HEK293 (cell line): ENCODE results near the gene OR2F1.

Experiments
- CTCF ChIA-PET: fragments of 350-600 bp; formaldehyde crosslinking; extraction: SDS; loops from one replicate; lab custom pipeline; 2021; ENCODE audit warnings: antibody characterized with exemption; lab: Yijun Ruan, JAX
- POLR2A ChIA-PET: fragments of 300-600 bp; formaldehyde crosslinking; extraction: SDS; loops from one replicate; lab custom pipeline; 2020; ENCODE audit warnings: antibody characterized with exemption, inconsistent platforms; lab: Yijun Ruan, JAX
- H3K27ac ChIP-seq: fragments of 200-500 bp; sonication (Bioruptor generic); 2 replicates; pipeline ENCODE4 v1.5.1; 2014; ENCODE audit warnings: low read depth, low read length, control low read depth, inconsistent platforms; ENCODE audit errors: extremely low read depth
- H3K36me3 ChIP-seq, 2 experiments: fragments of 200-500 bp in 1 of 2; sonication (Bioruptor generic) in 1 of 2; 1 replicate in 1 of 2; 2 replicates in 1 of 2; pipeline ENCODE4 v1.5.1; 2014 to 2017; ENCODE audit warnings: inconsistent platforms in 2 of 2, low read length in 2 of 2; ENCODE audit not compliant: control insufficient read depth in 2 of 2, insufficient read depth in 1 of 2
- H3K4me1 ChIP-seq: fragments of 200-500 bp; sonication (Bioruptor generic); 2 replicates; pipeline ENCODE4 v1.5.1; 2014; ENCODE audit warnings: mild to moderate bottlenecking, low read length, inconsistent platforms; ENCODE audit not compliant: control insufficient read depth, insufficient read depth
- H3K4me3 ChIP-seq: 2 replicates; pipeline ENCODE4 v1.5.1; 2011; ENCODE audit warnings: low read depth, mild to moderate bottlenecking, control low read depth, low read length, moderate library complexity
- H3K9me3 ChIP-seq: fragments of 200-500 bp; sonication (Bioruptor generic); 2 replicates; pipeline ENCODE4 v1.5.1; 2014; ENCODE audit warnings: low read depth, low read length, inconsistent platforms; ENCODE audit not compliant: control insufficient read depth, insufficient read depth
- CTCF ChIP-seq: fragments of 450-650 bp; formaldehyde crosslinking; IDR thresholded peaks from 2 replicates; pipeline ENCODE4 v1.5.1; 2016; ENCODE audit warnings: missing biosample characterization, missing genetic modification characterization
- GLIS2 ChIP-seq: fragments of 450-650 bp; formaldehyde crosslinking; IDR thresholded peaks from 2 replicates; pipeline ENCODE4 v1.5.1; 2016; ENCODE audit warnings: missing biosample characterization, missing genetic modification characterization
- HOXD13 ChIP-seq: sonication (generic); formaldehyde crosslinking; IDR thresholded peaks from 2 replicates; pipeline ENCODE4 v1.8.0; 2022; ENCODE audit warnings: missing genetic modification reagents, borderline replicate concordance
- KLF9 ChIP-seq: fragments of 450-650 bp; formaldehyde crosslinking; IDR thresholded peaks from 2 replicates; pipeline ENCODE4 v1.5.1; 2016; ENCODE audit warnings: missing biosample characterization, missing genetic modification characterization, low read depth
- OSR2 ChIP-seq: fragments of 450-650 bp; formaldehyde crosslinking; IDR thresholded peaks from 2 replicates; pipeline ENCODE4 v1.5.1; 2016; ENCODE audit warnings: missing biosample characterization, missing genetic modification characterization
- OVOL3 ChIP-seq: fragments of 450-650 bp; formaldehyde crosslinking; IDR thresholded peaks from 2 replicates; pipeline ENCODE4 v1.5.1; 2016; ENCODE audit warnings: missing biosample characterization, missing genetic modification characterization
- SALL2 ChIP-seq: fragments of 450-650 bp; formaldehyde crosslinking; IDR thresholded peaks from 2 replicates; pipeline ENCODE4 v1.5.0; 2017; ENCODE audit warnings: missing biosample characterization, mild to moderate bottlenecking, missing genetic modification characterization, borderline replicate concordance
- SCRT2 ChIP-seq: fragments of 450-650 bp; formaldehyde crosslinking; IDR thresholded peaks from 2 replicates; pipeline ENCODE4 v1.5.1; 2016; ENCODE audit warnings: missing biosample characterization, missing genetic modification characterization
- ZBTB20 ChIP-seq: fragments of 450-650 bp; formaldehyde crosslinking; IDR thresholded peaks from 2 replicates; pipeline ENCODE4 v1.5.1; 2016; ENCODE audit warnings: missing biosample characterization, missing genetic modification characterization
- ZBTB48 ChIP-seq: fragments of 450-650 bp; formaldehyde crosslinking; IDR thresholded peaks from 2 replicates; pipeline ENCODE4 v1.5.1; 2016; ENCODE audit warnings: missing biosample characterization, missing genetic modification characterization
- ZBTB7A ChIP-seq: fragments of 450-650 bp; formaldehyde crosslinking; IDR thresholded peaks from 2 replicates; pipeline ENCODE4 v1.5.1; 2016; ENCODE audit warnings: low read depth, missing biosample characterization, missing genetic modification characterization
- ZNF132 ChIP-seq: fragments of 450-650 bp; formaldehyde crosslinking; IDR thresholded peaks from 2 replicates; pipeline ENCODE4 v1.5.1; 2017; ENCODE audit warnings: missing biosample characterization, missing genetic modification characterization, borderline replicate concordance
- ZNF133 ChIP-seq: fragments of 450-650 bp; formaldehyde crosslinking; IDR thresholded peaks from 2 replicates; pipeline ENCODE4 v1.5.1; 2016; ENCODE audit warnings: missing biosample characterization, missing genetic modification characterization
- ZNF211 ChIP-seq: fragments of 450-650 bp; formaldehyde crosslinking; IDR thresholded peaks from 2 replicates; pipeline ENCODE4 v1.5.1; 2016; ENCODE audit warnings: low read depth, missing biosample characterization, missing genetic modification characterization
- ZNF48 ChIP-seq: fragments of 450-650 bp; formaldehyde crosslinking; IDR thresholded peaks from 2 replicates; pipeline ENCODE4 v1.5.1; 2016; ENCODE audit warnings: missing biosample characterization, missing genetic modification characterization
- ZNF514 ChIP-seq: fragments of 450-650 bp; formaldehyde crosslinking; IDR thresholded peaks from 2 replicates; pipeline ENCODE4 v1.5.1; 2016; ENCODE audit warnings: missing biosample characterization, missing genetic modification characterization
- ZNF549 ChIP-seq: fragments of 450-650 bp; IDR thresholded peaks from 2 replicates; pipeline ENCODE4 v1.5.1; 2018; ENCODE audit warnings: missing biosample characterization, missing genetic modification characterization, mild to moderate bottlenecking, inconsistent platforms, moderate library complexity
- ZNF558 ChIP-seq: fragments of 450-650 bp; formaldehyde crosslinking; IDR thresholded peaks from 2 replicates; pipeline ENCODE4 v1.5.1; 2016; ENCODE audit warnings: missing biosample characterization, missing genetic modification characterization
- ZNF610 ChIP-seq: fragments of 450-650 bp; formaldehyde crosslinking; IDR thresholded peaks from 2 replicates; pipeline ENCODE4 v1.5.1; 2016; ENCODE audit warnings: missing biosample characterization, missing genetic modification characterization, borderline replicate concordance
- ZNF621 ChIP-seq: fragments of 450-650 bp; formaldehyde crosslinking; IDR thresholded peaks from 2 replicates; pipeline ENCODE4 v1.5.1; 2017; ENCODE audit warnings: missing biosample characterization, missing genetic modification characterization
- ZNF658 ChIP-seq: fragments of 450-650 bp; formaldehyde crosslinking; IDR thresholded peaks from 2 replicates; pipeline ENCODE4; 2016; ENCODE audit warnings: missing biosample characterization, missing genetic modification characterization
- ZNF660 ChIP-seq: fragments of 450-650 bp; IDR thresholded peaks from 2 replicates; pipeline ENCODE4 v1.5.1; 2018; ENCODE audit warnings: missing biosample characterization, mild to moderate bottlenecking, missing genetic modification characterization
- ZNF837 ChIP-seq: fragments of 450-650 bp; formaldehyde crosslinking; IDR thresholded peaks from 2 replicates; pipeline ENCODE4 v1.5.1; 2016; ENCODE audit warnings: missing biosample characterization, missing genetic modification characterization
- TF ChIP-seq, protein P1 (sequence below): fragments of 450-650 bp; formaldehyde crosslinking; IDR thresholded peaks from 2 replicates; pipeline ENCODE4 v1.5.1; 2017; ENCODE audit warnings: missing biosample characterization, missing genetic modification characterization
- TF ChIP-seq, protein P2 (sequence below): fragments of 450-650 bp; IDR thresholded peaks from 2 replicates; pipeline ENCODE4 v1.5.1; 2018; ENCODE audit warnings: missing biosample characterization, mild to moderate bottlenecking, missing genetic modification characterization
- TF ChIP-seq, protein P3 (sequence below): fragments of 450-650 bp; IDR thresholded peaks from 2 replicates; pipeline ENCODE4 v1.5.1; 2018; ENCODE audit warnings: missing biosample characterization, missing genetic modification characterization

OR2F1 gene

DNA sequence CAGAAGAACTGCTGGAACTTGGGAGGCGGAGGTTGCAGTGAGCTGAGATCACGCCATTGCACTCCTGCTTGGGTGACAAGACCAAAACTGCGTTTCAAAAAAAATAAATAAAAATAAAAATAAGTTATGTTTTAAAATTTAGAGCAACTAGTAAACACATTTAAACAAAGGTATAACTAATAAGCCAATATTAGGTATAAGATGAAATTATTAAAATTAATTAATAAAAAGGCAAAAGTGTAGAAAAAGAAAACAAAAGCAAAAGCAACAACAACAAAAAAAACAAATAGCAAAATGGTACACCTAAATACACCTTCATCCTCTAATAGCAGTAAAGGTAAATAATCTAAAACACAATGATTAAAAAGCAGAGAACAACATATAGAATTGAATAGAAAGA, 39.3 kb downstream of the OR2F1 start:
- TF ChIP-seq, protein P1, sequence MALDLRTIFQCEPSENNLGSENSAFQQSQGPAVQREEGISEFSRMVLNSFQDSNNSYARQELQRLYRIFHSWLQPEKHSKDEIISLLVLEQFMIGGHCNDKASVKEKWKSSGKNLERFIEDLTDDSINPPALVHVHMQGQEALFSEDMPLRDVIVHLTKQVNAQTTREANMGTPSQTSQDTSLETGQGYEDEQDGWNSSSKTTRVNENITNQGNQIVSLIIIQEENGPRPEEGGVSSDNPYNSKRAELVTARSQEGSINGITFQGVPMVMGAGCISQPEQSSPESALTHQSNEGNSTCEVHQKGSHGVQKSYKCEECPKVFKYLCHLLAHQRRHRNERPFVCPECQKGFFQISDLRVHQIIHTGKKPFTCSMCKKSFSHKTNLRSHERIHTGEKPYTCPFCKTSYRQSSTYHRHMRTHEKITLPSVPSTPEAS (tag by site-specific recombination), result no peak
- TF ChIP-seq, protein P2, sequence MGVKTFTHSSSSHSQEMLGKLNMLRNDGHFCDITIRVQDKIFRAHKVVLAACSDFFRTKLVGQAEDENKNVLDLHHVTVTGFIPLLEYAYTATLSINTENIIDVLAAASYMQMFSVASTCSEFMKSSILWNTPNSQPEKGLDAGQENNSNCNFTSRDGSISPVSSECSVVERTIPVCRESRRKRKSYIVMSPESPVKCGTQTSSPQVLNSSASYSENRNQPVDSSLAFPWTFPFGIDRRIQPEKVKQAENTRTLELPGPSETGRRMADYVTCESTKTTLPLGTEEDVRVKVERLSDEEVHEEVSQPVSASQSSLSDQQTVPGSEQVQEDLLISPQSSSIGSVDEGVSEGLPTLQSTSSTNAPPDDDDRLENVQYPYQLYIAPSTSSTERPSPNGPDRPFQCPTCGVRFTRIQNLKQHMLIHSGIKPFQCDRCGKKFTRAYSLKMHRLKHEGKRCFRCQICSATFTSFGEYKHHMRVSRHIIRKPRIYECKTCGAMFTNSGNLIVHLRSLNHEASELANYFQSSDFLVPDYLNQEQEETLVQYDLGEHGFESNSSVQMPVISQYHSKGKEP (tag by site-specific recombination), result no peak
- TF ChIP-seq, protein P3, sequence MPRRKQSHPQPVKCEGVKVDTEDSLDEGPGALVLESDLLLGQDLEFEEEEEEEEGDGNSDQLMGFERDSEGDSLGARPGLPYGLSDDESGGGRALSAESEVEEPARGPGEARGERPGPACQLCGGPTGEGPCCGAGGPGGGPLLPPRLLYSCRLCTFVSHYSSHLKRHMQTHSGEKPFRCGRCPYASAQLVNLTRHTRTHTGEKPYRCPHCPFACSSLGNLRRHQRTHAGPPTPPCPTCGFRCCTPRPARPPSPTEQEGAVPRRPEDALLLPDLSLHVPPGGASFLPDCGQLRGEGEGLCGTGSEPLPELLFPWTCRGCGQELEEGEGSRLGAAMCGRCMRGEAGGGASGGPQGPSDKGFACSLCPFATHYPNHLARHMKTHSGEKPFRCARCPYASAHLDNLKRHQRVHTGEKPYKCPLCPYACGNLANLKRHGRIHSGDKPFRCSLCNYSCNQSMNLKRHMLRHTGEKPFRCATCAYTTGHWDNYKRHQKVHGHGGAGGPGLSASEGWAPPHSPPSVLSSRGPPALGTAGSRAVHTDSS (tag by site-specific recombination), result no peak
- TF ChIP-seq ZNF660 (tag by site-specific recombination) (no peak), SALL2 (tag by site-specific recombination) (no peak), ZNF837 (tag by site-specific recombination) (no peak)
- no peaks in the 10 kb centered on the region for H3K36me3 ChIP-seq
- CTCF ChIA-PET, result no interaction called here
- no peaks in the 10 kb centered on the region for H3K9me3 ChIP-seq
- H3K4me3 ChIP-seq, result no peak overlapping the region
- no peak overlapping the region for H3K27ac ChIP-seq
- H3K4me1 ChIP-seq, result no peaks in the 10 kb centered on the region
- POLR2A ChIA-PET, result no interaction called here

GRCh38 chr7:144000020-144000419, 45.4 kb downstream of the OR2F1 start, which contains the start of gene OR6B1:
Gene OR6B1 (plus strand): TSS chr7:144000320. CDS start chr7:144003997, 3,677 bp downstream.
- Histone ChIP-seq H3K36me3 (no peaks in the 10 kb centered on the region), H3K4me1 (no peaks in the 10 kb centered on the region), H3K9me3 (no peaks in the 10 kb centered on the region), H3K4me3 (no peak within 1 kb of the TSS), H3K27ac (no peak within 1 kb of the TSS)
- no peak for TF ChIP-seq ZNF621 (tag by site-specific recombination)
- no peak for TF ChIP-seq ZNF211 (tag by site-specific recombination)
- no peak for TF ChIP-seq ZNF514 (tag by site-specific recombination)
- TF ChIP-seq OVOL3, result no peak
- no peak for TF ChIP-seq OSR2 (tag by site-specific recombination)
- TF ChIP-seq ZNF549 (tag by site-specific recombination), result no peak
- no peak for TF ChIP-seq HOXD13 (CRISPR knock-in tag)
- no peak for TF ChIP-seq ZBTB48 (tag by site-specific recombination)
- TF ChIP-seq ZBTB7A (tag by site-specific recombination), result no peak
- no peak for TF ChIP-seq ZNF610
- no peak for TF ChIP-seq SCRT2
- TF ChIP-seq ZBTB20 (tag by site-specific recombination), result no peak
- no peak for TF ChIP-seq ZNF658 (tag by site-specific recombination)
- no peak for TF ChIP-seq ZNF132 (tag by site-specific recombination)
- TF ChIP-seq ZNF133 (tag by site-specific recombination), result no peak
- TF ChIP-seq ZNF558 (tag by site-specific recombination), result no peak
- no peak for TF ChIP-seq CTCF (tag by site-specific recombination)
- no peak for TF ChIP-seq GLIS2 (tag by site-specific recombination)
- no peak for TF ChIP-seq ZNF48 (tag by site-specific recombination)
- no peak for TF ChIP-seq KLF9
- POLR2A ChIA-PET, result no interaction called here
- CTCF ChIA-PET, result no interaction called here
